Neural cell (in vitro differentiated cells): Measurements from ENCODE around the gene ALDH5A1. TPM values are rescaled to one million over a fixed set of nuclear protein-coding genes. Genes with fewer than 3 reads are reported as not detected.

Experiments used
- H2AFZ ChIP-seq: fragments of 200-600, 300-800 bp; sonication (generic), shearing (Covaris generic); 2 replicates; pipeline ENCODE4 v1.6.0; 2014; ENCODE audit warnings: low read depth, mild to moderate bottlenecking, antibody characterized with exemption, low read length, moderate library complexity
- H3F3A ChIP-seq: fragments of 200-600 bp; shearing (Covaris generic); 2 replicates; pipeline ENCODE4 v1.6.1; 2016; ENCODE audit warnings: mild to moderate bottlenecking, moderate library complexity, mixed read lengths, antibody characterized with exemption, low read length; ENCODE audit not compliant: insufficient read depth, poor library complexity, severe bottlenecking
- H3K27ac ChIP-seq: fragments of 200-600, 300-800 bp; sonication (generic), shearing (Covaris generic); 2 replicates; pipeline ENCODE4 v1.5.1; 2014; ENCODE audit warnings: mild to moderate bottlenecking, low read length, moderate library complexity
- H3K27me3 ChIP-seq: fragments of 300-800, 200-600 bp; sonication (generic), shearing (Covaris generic); 2 replicates; pipeline ENCODE4 v1.6.0; 2014; ENCODE audit warnings: mild to moderate bottlenecking, low read depth, low read length, moderate library complexity; ENCODE audit not compliant: insufficient read depth
- H3K36me3 ChIP-seq: fragments of 300-800, 200-600 bp; sonication (generic), shearing (Covaris generic); 2 replicates; pipeline ENCODE4 v1.5.1; 2014; ENCODE audit warnings: mild to moderate bottlenecking, antibody characterized with exemption, low read length, moderate library complexity; ENCODE audit not compliant: insufficient read depth
- H3K4me2 ChIP-seq: fragments of 300-800, 200-600 bp; sonication (generic), shearing (Covaris generic); 2 replicates; pipeline ENCODE4 v1.6.0; 2014; ENCODE audit warnings: mild to moderate bottlenecking, low read length
- H3K4me3 ChIP-seq: fragments of 300-800, 200-600 bp; sonication (generic), shearing (Covaris generic); 2 replicates; pipeline ENCODE4 v1.5.1; 2014; ENCODE audit warnings: mild to moderate bottlenecking, low read length, moderate library complexity
- H3K79me2 ChIP-seq: fragments of 200-600 bp; shearing (Covaris generic); replicated peaks from 2 replicates; pipeline ENCODE4 v1.6.0; 2014; ENCODE audit warnings: mild to moderate bottlenecking, low read length, moderate library complexity; ENCODE audit not compliant: insufficient read depth
- H3K9ac ChIP-seq: fragments of 300-800, 200-600 bp; sonication (generic), shearing (Covaris generic); 2 replicates; pipeline ENCODE4 v1.6.1; 2016; ENCODE audit warnings: mild to moderate bottlenecking, low read length, mixed read lengths
- H3K9me2 ChIP-seq: fragments of 200-600 bp; shearing (Covaris generic); 2 replicates; pipeline ENCODE4 v1.6.1; 2016; ENCODE audit warnings: mild to moderate bottlenecking, low read length, mixed read lengths; ENCODE audit not compliant: insufficient read depth
- H3K9me3 ChIP-seq: fragments of 200-600, 300-800 bp; sonication (generic), shearing (Covaris generic); 2 replicates; pipeline ENCODE4 v1.6.1; 2016; ENCODE audit warnings: mild to moderate bottlenecking, mixed run types, low read length, moderate library complexity, mixed read lengths
- H4K20me1 ChIP-seq: fragments of 200-600 bp; shearing (Covaris generic); 2 replicates; pipeline ENCODE4 v1.6.1; 2016; ENCODE audit warnings: mild to moderate bottlenecking, mixed run types; ENCODE audit not compliant: insufficient read depth
- EP300 ChIP-seq: fragments of 450-650 bp; conservative IDR thresholded peaks from 2 replicates; pipeline ENCODE4 v1.6.1; 2014; ENCODE audit warnings: antibody characterized with exemption, mild to moderate bottlenecking, moderate library complexity; ENCODE audit not compliant: poor library complexity, severe bottlenecking
- EZH2 ChIP-seq: fragments of 200-600, 300-800 bp; shearing (Covaris generic), sonication (generic); IDR thresholded peaks from 2 replicates; pipeline ENCODE4 v1.6.1; 2014; ENCODE audit warnings: antibody characterized with exemption, low read length, borderline replicate concordance, mild to moderate bottlenecking; ENCODE audit not compliant: insufficient read depth, poor library complexity, severe bottlenecking
- MXI1 ChIP-seq: fragments of 450-650 bp; conservative IDR thresholded peaks from 2 replicates; pipeline ENCODE4 v1.6.1; 2014; ENCODE audit warnings: antibody characterized with exemption, mild to moderate bottlenecking; ENCODE audit not compliant: poor library complexity, severe bottlenecking
- POLR2AphosphoS5 ChIP-seq: IDR thresholded peaks from 2 replicates; pipeline ENCODE4 v1.6.1; 2012
- RAD21 ChIP-seq: fragments of 450-650 bp; conservative IDR thresholded peaks from 2 replicates; pipeline ENCODE4 v1.6.1; 2014; ENCODE audit warnings: antibody characterized with exemption, mild to moderate bottlenecking, moderate library complexity
- SMC3 ChIP-seq: fragments of 450-650 bp; conservative IDR thresholded peaks from 2 replicates; pipeline ENCODE4 v1.6.1; 2014; ENCODE audit warnings: antibody characterized with exemption, mild to moderate bottlenecking, moderate library complexity; ENCODE audit not compliant: poor library complexity
- TAF1 ChIP-seq: IDR thresholded peaks from 2 replicates; pipeline ENCODE4 v1.6.1; 2012; ENCODE audit warnings: low read depth
- polyA plus RNA-seq: library from polyadenylated mRNA; depleted of rRNA; stranded (reverse); fragments of >200 nt; gene quantifications from 2 replicates; pipeline ENCODE4 v1.2.3, GENCODE V29; 2014
- TF ChIP-seq, protein P1 (sequence below): IDR thresholded peaks from 2 replicates; pipeline ENCODE4 v1.6.1; 2012; ENCODE audit warnings: borderline replicate concordance

Gene ALDH5A1
- polyA plus RNA-seq, 1 donor from 2014 or later, result 36.3 TPM

- Histone ChIP-seq H3F3A (no peaks in the 10 kb centered on the region), H3K27me3 (no peaks in the 10 kb centered on the region), H2AFZ (no peak overlapping the region), H3K27ac (no peak overlapping the region), H3K9ac (no peak overlapping the region), H3K9me2 (no peaks in the 10 kb centered on the region), H3K79me2 (no peaks in the 10 kb centered on the region), H4K20me1 (no peaks in the 10 kb centered on the region), H3K36me3 (no peaks in the 10 kb centered on the region), H3K4me3 (no peak overlapping the region), H3K4me2 (no peak overlapping the region), H3K9me3 (peaks cover 4% of the 10 kb centered on the region)
- TF ChIP-seq SMC3 (no peak), POLR2AphosphoS5 (no peak), TAF1 (no peak)
Measured at GRCh38 chr6:24501374-24501773, 6.6 kb downstream of the ALDH5A1 start.

- Histone ChIP-seq H3K9me3 (peaks cover 4% of the 10 kb centered on the region), H3K9ac (no peak overlapping the region), H3K27ac (no peak overlapping the region), H3K4me3 (no peak overlapping the region), H4K20me1 (no peaks in the 10 kb centered on the region), H3F3A (no peaks in the 10 kb centered on the region), H3K4me2 (no peak overlapping the region), H3K27me3 (no peaks in the 10 kb centered on the region), H3K36me3 (peaks cover 3% of the 10 kb centered on the region), H3K79me2 (no peaks in the 10 kb centered on the region), H3K9me2 (no peaks in the 10 kb centered on the region), H2AFZ (no peak overlapping the region)
- no peak for TF ChIP-seq MXI1
- TF ChIP-seq, protein P1, sequence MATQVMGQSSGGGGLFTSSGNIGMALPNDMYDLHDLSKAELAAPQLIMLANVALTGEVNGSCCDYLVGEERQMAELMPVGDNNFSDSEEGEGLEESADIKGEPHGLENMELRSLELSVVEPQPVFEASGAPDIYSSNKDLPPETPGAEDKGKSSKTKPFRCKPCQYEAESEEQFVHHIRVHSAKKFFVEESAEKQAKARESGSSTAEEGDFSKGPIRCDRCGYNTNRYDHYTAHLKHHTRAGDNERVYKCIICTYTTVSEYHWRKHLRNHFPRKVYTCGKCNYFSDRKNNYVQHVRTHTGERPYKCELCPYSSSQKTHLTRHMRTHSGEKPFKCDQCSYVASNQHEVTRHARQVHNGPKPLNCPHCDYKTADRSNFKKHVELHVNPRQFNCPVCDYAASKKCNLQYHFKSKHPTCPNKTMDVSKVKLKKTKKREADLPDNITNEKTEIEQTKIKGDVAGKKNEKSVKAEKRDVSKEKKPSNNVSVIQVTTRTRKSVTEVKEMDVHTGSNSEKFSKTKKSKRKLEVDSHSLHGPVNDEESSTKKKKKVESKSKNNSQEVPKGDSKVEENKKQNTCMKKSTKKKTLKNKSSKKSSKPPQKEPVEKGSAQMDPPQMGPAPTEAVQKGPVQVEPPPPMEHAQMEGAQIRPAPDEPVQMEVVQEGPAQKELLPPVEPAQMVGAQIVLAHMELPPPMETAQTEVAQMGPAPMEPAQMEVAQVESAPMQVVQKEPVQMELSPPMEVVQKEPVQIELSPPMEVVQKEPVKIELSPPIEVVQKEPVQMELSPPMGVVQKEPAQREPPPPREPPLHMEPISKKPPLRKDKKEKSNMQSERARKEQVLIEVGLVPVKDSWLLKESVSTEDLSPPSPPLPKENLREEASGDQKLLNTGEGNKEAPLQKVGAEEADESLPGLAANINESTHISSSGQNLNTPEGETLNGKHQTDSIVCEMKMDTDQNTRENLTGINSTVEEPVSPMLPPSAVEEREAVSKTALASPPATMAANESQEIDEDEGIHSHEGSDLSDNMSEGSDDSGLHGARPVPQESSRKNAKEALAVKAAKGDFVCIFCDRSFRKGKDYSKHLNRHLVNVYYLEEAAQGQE, result no peak
- TF ChIP-seq EP300, result no peak
- TF ChIP-seq SMC3, result no peak
- no peak for TF ChIP-seq EZH2
Measured at GRCh38 chr6:24501914-24502313, 7.1 kb downstream of the ALDH5A1 start.

GRCh38 chr6:24504287-24504648 is 9.5 kb downstream of the ALDH5A1 start:
- no peaks in the 10 kb centered on the region for H4K20me1 ChIP-seq
- TF ChIP-seq RAD21, result no peak
- no peak for TF ChIP-seq TAF1
- TF ChIP-seq EP300, result no peak
- no peak for TF ChIP-seq MXI1
- TF ChIP-seq POLR2AphosphoS5, result no peak
- TF ChIP-seq EZH2, result no peak
- H3K9me2 ChIP-seq, result no peaks in the 10 kb centered on the region
- no peak overlapping the region for H3K27ac ChIP-seq
- H2AFZ ChIP-seq, result no peak overlapping the region
- H3K4me3 ChIP-seq, result no peak overlapping the region
- H3K9me3 ChIP-seq, result no peaks in the 10 kb centered on the region
- H3K27me3 ChIP-seq, result no peaks in the 10 kb centered on the region
- no peak overlapping the region for H3K9ac ChIP-seq
- H3K36me3 ChIP-seq, result peaks cover 7% of the 10 kb centered on the region
- H3F3A ChIP-seq, result no peaks in the 10 kb centered on the region
- H3K79me2 ChIP-seq, result no peaks in the 10 kb centered on the region
- no peak overlapping the region for H3K4me2 ChIP-seq
